Esophagus muscularis mucosa (tissue), 4 donors: Measurements from ENCODE around the gene SNRNP70. TPM values are rescaled to one million over a fixed set of nuclear protein-coding genes. Genes with fewer than 3 reads are reported as not detected.

Source experiments
- DNase-seq: peaks from one replicate; pipeline ENCODE4 v3.0.0-alpha.2; 2017; ENCODE audit errors: extremely low spot score
- H3K27ac ChIP-seq, 4 donors: fragments of 200-600 bp; sonication (generic); replicated peaks in 1 of 4; 1 replicate in 3 of 4; 2 replicates in 1 of 4; pipeline ENCODE4 v1.5.1; 2016 to 2019; ENCODE audit warnings: mild to moderate bottlenecking in 1 of 4
- H3K27me3 ChIP-seq, 4 donors: fragments of 200-600 bp; sonication (generic); one replicate each; pipeline versions ENCODE4 v1.5.1 to v1.6.0; 2016 to 2019
- H3K36me3 ChIP-seq, 4 donors: fragments of 200-600 bp; sonication (generic); one replicate each; pipeline ENCODE4 v1.5.1; 2016 to 2019
- H3K4me1 ChIP-seq, 4 donors: fragments of 200-600 bp; sonication (generic); one replicate each; pipeline ENCODE4 v1.5.1; 2016 to 2019
- H3K4me3 ChIP-seq, 4 donors: fragments of 200-600 bp; sonication (generic); 1 replicate in 2 of 4; 2 replicates in 2 of 4; pipeline ENCODE4 v1.5.1; 2016 to 2019; ENCODE audit warnings: mild to moderate bottlenecking in 4 of 4, moderate library complexity in 1 of 4
- H3K9me3 ChIP-seq, 4 donors: fragments of 200-600 bp; sonication (generic); 1 replicate in 3 of 4; 2 replicates in 1 of 4; pipeline ENCODE4 v1.5.1; 2016 to 2019
- EP300 ChIP-seq: sonication (generic); formaldehyde crosslinking; IDR thresholded peaks from one replicate; pipeline ENCODE4 v1.6.1; 2017; ENCODE audit warnings: antibody characterized with exemption
- POLR2A ChIP-seq: fragments of 450-650 bp; IDR thresholded peaks from one replicate; pipeline ENCODE4 v1.6.1; 2017; ENCODE audit warnings: antibody characterized with exemption, moderate library complexity, mild to moderate bottlenecking, low read depth
- POLR2AphosphoS5 ChIP-seq, 2 donors: sonication (generic); formaldehyde crosslinking; IDR thresholded peaks; one replicate each; pipeline ENCODE4 v1.6.1; 2017; ENCODE audit warnings: antibody characterized with exemption in 2 of 2
- WGBS: methylation state at CpG from one replicate; pipeline ENCODE4 v1.1.5; 2018; 5-methylcytosine and 5-hydroxymethylcytosine counted together
- intact Hi-C: fragments of 100-400 bp; cut with DNase I; formaldehyde crosslinking; loops from one replicate; pipeline ENCODE4 v1.15.1; 2023
- total RNA-seq, 4 donors: library from RNA; depleted of rRNA; stranded (reverse); fragments of >200 nt; gene quantifications; one replicate each; pipeline versions ENCODE4 v1.1.0 to v1.2.1, GENCODE V29; 2016
- TF ChIP-seq, protein P1 (sequence below), 3 experiments: fragments of 200-600 bp in 2 of 3; fragments of 450-650 bp in 1 of 3; sonication (generic) in 2 of 3; IDR thresholded peaks; one replicate each; pipeline ENCODE4 v1.5.1; 2017 to 2019; ENCODE audit warnings: antibody characterized with exemption in 3 of 3, mild to moderate bottlenecking in 2 of 3, moderate library complexity in 1 of 3

SNRNP70 gene
- total RNA-seq, 4 donors from 2014 or later = 101 to 209 (median 145) TPM

DNA sequence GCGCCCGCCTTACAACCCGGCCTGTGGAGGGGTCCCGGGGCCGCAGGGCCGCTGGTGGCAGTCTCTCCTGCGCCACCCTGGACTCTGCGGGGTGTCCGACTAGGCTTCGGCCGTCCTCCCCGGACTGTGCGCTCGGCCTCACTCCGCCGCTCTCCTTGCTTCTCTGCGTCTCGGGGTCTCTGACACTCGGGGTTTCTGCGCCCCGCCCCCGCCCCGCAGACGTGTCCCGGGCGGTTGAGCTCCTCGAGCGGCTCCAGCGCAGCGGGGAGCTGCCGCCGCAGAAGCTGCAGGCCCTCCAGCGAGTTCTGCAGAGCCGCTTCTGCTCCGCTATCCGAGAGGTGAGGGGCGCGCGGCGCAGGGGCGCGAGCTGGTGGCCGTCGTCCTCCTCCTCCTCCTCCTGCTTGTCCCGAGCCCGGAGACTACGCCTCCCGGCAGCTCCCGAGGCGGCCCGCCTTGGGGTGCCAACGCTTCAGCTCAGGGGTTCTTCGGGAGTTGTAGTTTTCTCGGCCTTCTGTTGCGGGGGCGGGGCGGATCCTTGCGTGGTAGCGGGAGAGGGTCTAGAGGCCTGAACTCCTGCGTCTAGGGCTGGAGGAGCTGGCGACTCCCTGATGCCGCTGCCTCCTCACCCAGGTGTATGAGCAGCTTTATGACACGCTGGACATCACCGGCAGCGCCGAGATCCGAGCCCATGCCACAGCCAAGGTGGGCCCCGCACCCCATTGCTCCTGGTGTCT is 29.5 kb downstream of the SNRNP70 start:
- Histone ChIP-seq H3K4me3 (peak overlapping the region; percentile 89 to 97 (median 93)), H3K9me3 (no peaks in the 10 kb centered on the region), H3K36me3 (peaks cover 0 to 4% (median 0%) of the 10 kb centered on the region in 4 donors), H3K27ac (peak overlapping the region; percentile 84 to 91 (median 90)), H3K4me1 (peaks cover 40 to 63% (median 50%) of the 10 kb centered on the region in 4 donors), H3K27me3 (no peaks in the 10 kb centered on the region)
- DNase-seq = no peak
- intact Hi-C loops = loop anchor here (5.0 kb wide), 1 partner anchor 33 kb away; no protein-coding TSS in a partner anchor
- WGBS = 21% methylated on average over 28 of the region's 68 CpGs
- TF ChIP-seq, protein P1, sequence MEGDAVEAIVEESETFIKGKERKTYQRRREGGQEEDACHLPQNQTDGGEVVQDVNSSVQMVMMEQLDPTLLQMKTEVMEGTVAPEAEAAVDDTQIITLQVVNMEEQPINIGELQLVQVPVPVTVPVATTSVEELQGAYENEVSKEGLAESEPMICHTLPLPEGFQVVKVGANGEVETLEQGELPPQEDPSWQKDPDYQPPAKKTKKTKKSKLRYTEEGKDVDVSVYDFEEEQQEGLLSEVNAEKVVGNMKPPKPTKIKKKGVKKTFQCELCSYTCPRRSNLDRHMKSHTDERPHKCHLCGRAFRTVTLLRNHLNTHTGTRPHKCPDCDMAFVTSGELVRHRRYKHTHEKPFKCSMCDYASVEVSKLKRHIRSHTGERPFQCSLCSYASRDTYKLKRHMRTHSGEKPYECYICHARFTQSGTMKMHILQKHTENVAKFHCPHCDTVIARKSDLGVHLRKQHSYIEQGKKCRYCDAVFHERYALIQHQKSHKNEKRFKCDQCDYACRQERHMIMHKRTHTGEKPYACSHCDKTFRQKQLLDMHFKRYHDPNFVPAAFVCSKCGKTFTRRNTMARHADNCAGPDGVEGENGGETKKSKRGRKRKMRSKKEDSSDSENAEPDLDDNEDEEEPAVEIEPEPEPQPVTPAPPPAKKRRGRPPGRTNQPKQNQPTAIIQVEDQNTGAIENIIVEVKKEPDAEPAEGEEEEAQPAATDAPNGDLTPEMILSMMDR (IDR thresholded peaks at IDR 0.05) = no peak
- TF ChIP-seq POLR2AphosphoS5 (IDR thresholded peaks at IDR 0.05) = peak; percentile 44 to 45

DNA sequence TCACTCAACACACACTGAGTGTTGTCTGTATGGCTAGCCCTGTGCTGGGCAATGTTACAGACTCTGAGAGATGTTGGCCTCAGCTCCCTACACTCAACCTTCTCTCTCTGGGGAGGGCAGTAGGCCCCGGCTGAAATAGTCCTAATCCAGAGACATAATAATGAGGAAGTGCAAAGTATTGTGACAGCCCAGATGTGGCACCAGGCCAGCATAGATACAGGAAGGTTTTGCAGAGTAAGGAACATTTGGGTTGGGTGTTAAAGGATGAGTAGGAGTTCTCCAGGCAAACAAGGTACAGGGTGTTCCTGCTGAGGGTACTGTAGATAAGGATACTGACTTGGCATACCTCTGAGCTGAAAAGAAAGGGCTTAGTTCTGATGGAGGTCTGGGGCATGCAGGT is 31.3 kb downstream of the SNRNP70 start:
- H3K4me3 ChIP-seq = no peak overlapping the region
- H3K9me3 ChIP-seq = no peaks in the 10 kb centered on the region
- intact Hi-C loops = no loop called here
- no peak for DNase-seq
- TF ChIP-seq, protein P1 (IDR thresholded peaks at IDR 0.05) = no peak
- TF ChIP-seq EP300 = no peak
- 57% methylated on average over 1 of the region's 1 CpG for WGBS
- H3K27me3 ChIP-seq = no peaks in the 10 kb centered on the region
- H3K4me1 ChIP-seq = peaks cover 35 to 57% (median 47%) of the 10 kb centered on the region in 4 donors
- H3K36me3 ChIP-seq = peaks cover 0 to 4% (median 0%) of the 10 kb centered on the region in 4 donors
- H3K27ac ChIP-seq = peak overlapping the region in 1 of 4 donors; percentile 1

DNA sequence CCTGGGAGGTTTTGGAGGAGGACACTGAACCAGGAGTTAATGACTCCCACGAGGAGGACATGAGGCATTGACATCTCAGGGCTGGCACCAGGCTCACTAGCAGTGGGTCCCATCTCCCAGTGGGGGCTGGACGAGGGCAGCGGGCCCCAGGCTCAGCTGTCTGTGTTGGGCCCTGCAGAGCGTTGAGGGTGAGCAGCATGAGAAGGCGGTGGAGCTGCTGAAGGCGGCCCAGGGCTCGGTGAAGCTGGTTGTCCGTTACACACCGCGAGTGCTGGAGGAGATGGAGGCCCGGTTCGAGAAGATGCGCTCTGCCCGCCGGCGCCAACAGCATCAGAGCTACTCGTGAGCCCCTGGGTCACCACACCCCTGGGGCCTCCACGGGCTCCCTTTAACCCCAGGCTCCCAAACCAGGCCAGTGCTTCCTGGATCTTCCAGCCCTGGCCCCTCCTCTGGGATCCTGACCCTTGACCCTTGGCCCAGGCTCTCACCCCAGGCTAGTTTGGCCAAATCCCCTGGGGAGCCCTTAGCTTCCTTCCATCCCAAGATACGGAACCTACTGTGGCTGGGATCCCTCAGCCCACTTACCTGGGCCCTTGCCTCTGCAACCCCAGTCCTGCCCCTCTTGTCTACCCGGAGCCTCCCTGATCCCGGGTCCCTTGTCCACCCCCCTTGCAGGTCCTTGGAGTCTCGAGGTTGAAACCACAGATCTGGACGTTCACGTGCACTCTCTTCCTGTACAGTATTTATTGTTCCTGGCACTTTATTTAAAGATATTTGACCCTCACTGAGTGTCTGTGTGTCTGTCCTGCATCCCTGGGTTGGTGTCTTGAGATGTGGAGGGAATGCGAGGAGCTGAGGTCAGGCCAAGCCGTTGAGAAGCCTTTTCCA is 32.7 kb downstream of the SNRNP70 start:
- TF ChIP-seq EP300 = no peak
- TF ChIP-seq, protein P1 (IDR thresholded peaks at IDR 0.05) = no peak
- no peak for TF ChIP-seq POLR2AphosphoS5 (IDR thresholded peaks at IDR 0.05)
- no peak for TF ChIP-seq POLR2A
- Histone ChIP-seq H3K36me3 (peaks cover 0 to 4% (median 0%) of the 10 kb centered on the region in 4 donors), H3K9me3 (no peaks in the 10 kb centered on the region), H3K4me1 (peaks cover 35 to 57% (median 47%) of the 10 kb centered on the region in 4 donors), H3K27ac (peak overlapping the region; percentile 92 to 99 (median 97)), H3K4me3 (peak overlapping the region; percentile 63 to 86 (median 70)), H3K27me3 (no peaks in the 10 kb centered on the region)
- intact Hi-C loops = no loop called here
- 70% methylated on average over 24 of the region's 26 CpGs for WGBS
- DNase-seq = no peak

DNA sequence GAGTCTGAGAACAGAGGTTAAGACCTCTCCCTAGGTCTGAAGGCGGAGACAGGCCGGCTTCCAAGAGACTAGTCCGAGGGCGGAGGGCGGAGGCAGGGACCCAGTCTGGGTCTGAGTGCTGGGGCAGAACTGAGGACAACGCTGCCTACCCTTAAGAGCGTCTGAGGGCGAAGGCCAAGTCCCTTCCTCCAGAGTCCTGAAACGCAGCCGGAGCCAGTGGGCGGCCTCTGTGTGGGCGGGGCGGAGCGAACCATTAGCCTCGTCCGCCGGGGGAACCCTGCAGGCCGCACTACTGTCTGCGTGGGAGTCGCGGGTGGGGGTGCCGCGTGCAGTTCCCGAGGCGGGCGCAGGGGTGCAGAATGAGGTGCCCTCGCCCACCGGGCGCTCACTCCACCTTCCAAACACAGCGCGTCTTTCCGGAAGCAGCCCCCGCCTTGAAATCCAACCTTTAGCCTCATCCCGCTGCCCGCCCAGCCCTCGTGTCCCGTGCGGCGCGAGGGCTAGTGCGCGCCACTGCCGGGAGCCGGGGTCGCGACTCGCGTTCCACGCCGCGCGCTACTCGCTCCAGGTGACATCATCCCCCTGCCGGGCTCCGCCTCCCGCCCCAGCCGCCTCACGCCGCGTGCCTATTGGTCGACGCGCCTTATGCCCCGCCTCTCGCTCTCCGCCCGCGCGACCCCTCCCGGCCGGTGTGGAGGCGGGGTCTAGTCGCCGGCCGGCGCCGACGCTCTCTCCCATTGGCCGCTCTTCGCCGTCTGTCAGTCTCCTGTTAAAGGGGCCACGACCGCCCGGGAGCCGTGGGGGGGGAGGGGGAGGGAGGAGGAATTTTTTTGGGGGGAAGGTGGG is 33.5 kb downstream of the SNRNP70 start, which contains the start of gene C19orf73:
TSS of gene C19orf73 (minus strand) at position 579 of the 846 bp plus-strand sequence. CDS start at position 458, 121 bp downstream.
- 0% methylated on average over 1 of the region's 85 CpGs for WGBS

More for the DNA sequence above, 33.5 kb downstream of the SNRNP70 start, which contains the start of gene C19orf73:
- Histone ChIP-seq H3K9me3 (no peaks in the 10 kb centered on the region), H3K36me3 (peaks cover 0 to 4% (median 0%) of the 10 kb centered on the region in 4 donors), H3K27me3 (no peaks in the 10 kb centered on the region), H3K4me1 (peaks cover 29 to 49% (median 41%) of the 10 kb centered on the region in 4 donors), H3K4me3 (peak within 1 kb of the TSS; percentile 63 to 86 (median 70)), H3K27ac (peak within 1 kb of the TSS; percentile 92 to 99 (median 97))
- TF ChIP-seq, protein P1 (IDR thresholded peaks at IDR 0.05) = peak in 1 of 3 experiments; percentile 16
- peak; percentile 78 to 85 for TF ChIP-seq POLR2AphosphoS5 (IDR thresholded peaks at IDR 0.05)
- no peak for TF ChIP-seq POLR2A
- TF ChIP-seq EP300 = no peak
- peak; percentile 97 for DNase-seq
- intact Hi-C loops = no loop called here
